Measurements from ENCODE around the gene TOX2. TPM values are rescaled to one million over a fixed set of nuclear protein-coding genes. Genes with fewer than 3 reads are reported as not detected.

The TOX2 gene
- total and polyA plus RNA-seq, 2 of the 4 experiments (the other 2 are of a cell fraction): 1.3 to 17.5 TPM

DNA sequence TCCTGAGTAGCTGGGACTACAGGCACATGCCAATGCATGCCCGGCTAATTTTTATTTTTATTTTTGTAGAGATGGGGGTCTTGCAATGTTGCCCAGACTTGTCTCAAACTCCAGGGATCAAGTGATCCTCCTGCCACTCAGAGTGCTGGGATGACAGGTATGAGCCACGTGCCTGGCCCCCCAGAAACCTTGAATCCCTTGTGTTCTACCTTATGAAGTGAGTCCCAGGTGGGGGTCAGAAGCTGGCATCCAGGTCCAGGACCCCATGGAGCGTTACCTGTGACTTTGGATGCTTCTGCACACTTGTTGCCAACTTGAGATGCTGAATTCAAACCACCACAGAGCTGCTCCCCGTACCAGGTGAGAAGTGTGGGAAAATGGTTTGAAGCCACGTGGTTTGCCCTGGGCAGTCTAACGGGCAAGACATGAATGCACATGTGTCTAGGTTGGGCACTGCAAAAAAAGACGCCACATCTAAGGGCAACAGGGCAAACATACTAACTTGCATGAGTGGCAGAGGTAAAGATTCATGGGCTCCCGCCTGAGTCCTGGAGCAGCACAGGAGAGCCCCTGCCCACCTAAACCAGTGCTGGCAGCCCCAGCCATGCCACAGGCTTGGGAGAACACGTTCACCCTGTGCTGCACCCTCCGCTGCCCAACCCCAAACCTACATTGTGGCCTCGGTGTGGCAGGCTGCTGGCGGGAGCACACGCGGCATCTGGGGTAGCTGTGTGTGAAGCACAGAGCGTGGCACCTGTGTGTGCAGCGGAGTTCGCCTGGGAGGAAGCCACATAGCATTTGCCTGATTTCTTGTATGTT is 171.2 kb downstream of the TOX2 start:
- Histone ChIP-seq H3K79me1 (ENCODE audit: low read depth in 1 of 2, low read length in 2 of 2) (no peaks in the 10 kb centered on the region), H3K18ac (ENCODE audit: low read depth, low read length) (no peak overlapping the region), H4K5ac (ENCODE audit: low read depth, low read length) (no peak overlapping the region), H3K4me1 (ENCODE audit: control insufficient read depth, insufficient read depth, low read length) (peaks cover 8% of the 10 kb centered on the region), H3K23ac (ENCODE audit: low read depth, low read length) (no peak overlapping the region), H4K8ac (ENCODE audit: low read depth in 2 of 2, low read length in 2 of 2) (no peak overlapping the region), H2AK5ac (ENCODE audit: low read depth, low read length) (no peak overlapping the region), H3K56ac (ENCODE audit: extremely low read depth, insufficient read depth, low read length) (no peak overlapping the region), H2BK15ac (ENCODE audit: low read depth, low read length) (no peak overlapping the region), H3K14ac (replicated peaks; ENCODE audit: low read depth, low read length) (no peak overlapping the region), H4K20me1 (ENCODE audit: insufficient read depth, low read length) (no peaks in the 10 kb centered on the region), H3K4me3 (ENCODE audit: insufficient read depth, low read depth, low read length) (no peak overlapping the region), H3K9ac (ENCODE audit: low read depth, low read length) (no peak overlapping the region), H2BK120ac (ENCODE audit: low read depth, low read length) (no peak overlapping the region), H3K27ac (ENCODE audit: insufficient read depth, low read length) (no peak overlapping the region), H2AFZ (replicated peaks; ENCODE audit: low read length, poor library complexity) (no peak overlapping the region), H2BK20ac (ENCODE audit: low read depth, low read length) (no peak overlapping the region), H3K4ac (ENCODE audit: low read depth, low read length) (no peak overlapping the region), H4K91ac (ENCODE audit: insufficient read depth, low read depth, low read length) (no peak overlapping the region), H3K9me1 (ENCODE audit: insufficient read depth, low read length) (no peaks in the 10 kb centered on the region), H3K27me3 (ENCODE audit: control insufficient read depth, insufficient read depth, low read length) (no peaks in the 10 kb centered on the region), H3K36me3 (ENCODE audit: control insufficient read depth, insufficient read depth, low read length) (no peaks in the 10 kb centered on the region), H3K9me3 (ENCODE audit: control insufficient read depth, insufficient read depth, low read length) (no peaks in the 10 kb centered on the region), H2BK5ac (ENCODE audit: low read depth, low read length, poor library complexity, severe bottlenecking) (no peak overlapping the region), H3K4me2 (ENCODE audit: low read depth, low read length) (no peak overlapping the region), H2AK9ac (replicated peaks; ENCODE audit: low read depth, low read length, poor library complexity) (no peak overlapping the region)
- CTCF ChIA-PET: no interaction called here
- TF ChIP-seq MXI1 (IDR thresholded peaks at IDR 0.05; ENCODE audit: borderline replicate concordance, low read depth, low read length): no peak
- ATAC-seq (ENCODE audit: low read depth) (no peak), DNase-seq (no peak)
- in situ Hi-C loops (cut with MboI; ENCODE audit: low sequenced_read_pairs): no loop called here
- intact Hi-C loops (cut with micrococcal nuclease): no loop called here
- dilution Hi-C loops (cut with HindIII; ENCODE audit: low sequenced_read_pairs, unreplicated experiment): no loop called here
- 80% methylated on average over 5 of the region's 17 CpGs; no CpG with 5 or more reads in 1 of the 2 experiments for WGBS, 2 experiments (ENCODE audit: extremely low coverage in 2 of 2, insufficient read length in 1 of 2)
- POLR2A ChIA-PET (ENCODE audit: unreplicated experiment): no interaction called here
- no TSS peak for BruUV-seq (replicated peaks)

Measured in IMR-90 (cell line).